Measurements from ENCODE around the gene DGKZ. TPM values are rescaled to one million over a fixed set of nuclear protein-coding genes. Genes with fewer than 3 reads are reported as not detected.

Gene DGKZ
- total RNA-seq, 1 experiment from 2014 or later, result 68.9 TPM

DNA sequence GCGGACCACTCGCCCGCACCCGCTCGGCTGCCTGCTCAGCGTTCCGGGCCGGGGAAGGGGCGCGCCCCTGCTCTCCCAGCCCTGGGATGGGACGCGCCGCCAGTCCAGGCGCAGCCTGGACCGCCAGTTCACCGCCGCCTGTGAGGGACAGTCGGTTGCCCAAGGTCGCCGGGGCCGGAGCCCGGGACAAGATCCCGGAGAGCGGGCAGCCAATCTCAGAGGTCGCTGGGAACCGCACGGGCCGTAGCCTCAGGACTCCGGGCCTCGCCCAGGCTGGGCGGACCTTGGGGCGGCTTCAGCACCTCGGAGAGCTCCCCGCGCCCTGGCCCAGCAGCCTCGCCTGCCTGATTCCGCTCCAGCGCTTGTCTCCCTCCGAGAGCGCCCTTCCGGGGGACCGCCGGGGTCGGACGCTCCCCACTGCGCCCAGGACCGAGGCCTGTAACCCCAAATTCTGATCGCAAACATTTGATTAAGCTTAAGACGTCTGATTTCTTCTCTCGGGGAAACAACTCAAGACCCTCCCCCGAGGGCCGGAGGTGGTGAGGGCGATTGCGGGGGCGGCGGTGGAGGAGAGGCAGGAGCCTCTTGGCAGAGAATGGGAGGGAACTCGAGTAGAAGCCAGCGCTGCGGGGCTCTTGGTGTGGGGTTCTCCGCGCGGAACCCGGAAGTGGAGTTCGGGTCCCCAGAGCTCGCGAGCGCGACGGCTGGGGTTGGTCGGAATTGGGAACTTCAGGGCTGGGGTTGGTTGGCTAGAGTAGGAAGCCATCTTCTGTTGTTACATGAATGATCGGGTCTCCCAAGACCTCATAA, 45.4 kb downstream of the DGKZ start:
- Histone ChIP-seq H2BK15ac (ENCODE audit: low read depth, low read length) (no peak overlapping the region), H3K23me2 (ENCODE audit: insufficient read length, low read depth, low read length, poor library complexity, severe bottlenecking) (peaks cover 15% of the 10 kb centered on the region), H3K56ac (ENCODE audit: insufficient read length, low read depth, low read length) (no peak overlapping the region), H2AFZ (ENCODE audit: low read length) (no peak overlapping the region), H2BK12ac (ENCODE audit: insufficient read length, low read depth, low read length) (no peak overlapping the region), H4K91ac (ENCODE audit: insufficient read length, low read depth, low read length) (no peak overlapping the region), H3K23ac (ENCODE audit: insufficient read length, low read depth, low read length) (no peak overlapping the region), H3K79me2 (ENCODE audit: insufficient read depth, low read length) (no peaks in the 10 kb centered on the region), H4K5ac (ENCODE audit: insufficient read length, low read depth, low read length) (no peak overlapping the region), H3K9ac (ENCODE audit: extremely low read depth, insufficient read length, low read length) (no peak overlapping the region), H3K4me2 (ENCODE audit: insufficient read depth, insufficient read length, low read length) (peak overlapping the region; percentile 70), H3K27ac (ENCODE audit: insufficient read length, low read depth, low read length) (no peak overlapping the region), H2BK20ac (ENCODE audit: low read depth, low read length, poor library complexity, severe bottlenecking) (no peak overlapping the region), H3K4me1 (ENCODE audit: insufficient read depth, low read length) (peaks cover 3% of the 10 kb centered on the region; the same call in 1 of the 2 replicates), H3K9me3 (ENCODE audit: control insufficient read depth, low read depth, low read length) (no peaks in the 10 kb centered on the region), H4K8ac (replicated peaks; ENCODE audit: insufficient read length, low read depth, low read length) (no peak overlapping the region), H2BK5ac (ENCODE audit: insufficient read length, low read length) (no peak overlapping the region), H3K27me3 (ENCODE audit: insufficient read depth, low read length) (peaks cover 20% of the 10 kb centered on the region; the same call in 1 of the 2 replicates), H3K18ac (ENCODE audit: insufficient read length, low read depth, low read length) (no peak overlapping the region), H3K79me1 (ENCODE audit: insufficient read depth, low read depth, low read length, poor library complexity, severe bottlenecking) (no peaks in the 10 kb centered on the region), H3T11ph (ENCODE audit: low read length) (no peak overlapping the region), H3K14ac (ENCODE audit: insufficient read depth, low read length) (no peak overlapping the region), H3K4ac (ENCODE audit: low read depth, low read length) (no peak overlapping the region), H2BK120ac (ENCODE audit: low read depth, low read length, poor library complexity, severe bottlenecking) (no peak overlapping the region), H4K20me1 (ENCODE audit: control insufficient read depth, insufficient read depth, insufficient read length) (no peaks in the 10 kb centered on the region), H2AK5ac (ENCODE audit: insufficient read length, low read length) (no peak overlapping the region)
- H3K36me3 Mint-ChIP-seq (ENCODE audit: insufficient read depth in 1 of 3, low read depth in 3 of 3), result peaks cover 0 to 11% (median 10%) of the 10 kb centered on the region in 3 experiments; a peak in 6 of 7 replicates
- no CpG with 5 or more reads among the region's 71 CpGs for WGBS (ENCODE audit: extremely low coverage, insufficient read length, low lambda C conversion rate)
- H3K4me3 Mint-ChIP-seq, result peak overlapping the region; percentile 78
- TF ChIP-seq, protein P1, sequence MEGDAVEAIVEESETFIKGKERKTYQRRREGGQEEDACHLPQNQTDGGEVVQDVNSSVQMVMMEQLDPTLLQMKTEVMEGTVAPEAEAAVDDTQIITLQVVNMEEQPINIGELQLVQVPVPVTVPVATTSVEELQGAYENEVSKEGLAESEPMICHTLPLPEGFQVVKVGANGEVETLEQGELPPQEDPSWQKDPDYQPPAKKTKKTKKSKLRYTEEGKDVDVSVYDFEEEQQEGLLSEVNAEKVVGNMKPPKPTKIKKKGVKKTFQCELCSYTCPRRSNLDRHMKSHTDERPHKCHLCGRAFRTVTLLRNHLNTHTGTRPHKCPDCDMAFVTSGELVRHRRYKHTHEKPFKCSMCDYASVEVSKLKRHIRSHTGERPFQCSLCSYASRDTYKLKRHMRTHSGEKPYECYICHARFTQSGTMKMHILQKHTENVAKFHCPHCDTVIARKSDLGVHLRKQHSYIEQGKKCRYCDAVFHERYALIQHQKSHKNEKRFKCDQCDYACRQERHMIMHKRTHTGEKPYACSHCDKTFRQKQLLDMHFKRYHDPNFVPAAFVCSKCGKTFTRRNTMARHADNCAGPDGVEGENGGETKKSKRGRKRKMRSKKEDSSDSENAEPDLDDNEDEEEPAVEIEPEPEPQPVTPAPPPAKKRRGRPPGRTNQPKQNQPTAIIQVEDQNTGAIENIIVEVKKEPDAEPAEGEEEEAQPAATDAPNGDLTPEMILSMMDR (conservative IDR thresholded peaks at IDR 0.05), result no peak
- no peaks in the 10 kb centered on the region for H3K9me3 Mint-ChIP-seq
- DNase-seq, result peak; percentile 92
- peaks cover 31 to 36% of the 10 kb centered on the region in 2 experiments for H3K4me1 Mint-ChIP-seq
- no peak overlapping the region; a peak in 1 of 7 replicates for H3K27ac Mint-ChIP-seq
- peaks cover 56% of the 10 kb centered on the region for H3K27me3 Mint-ChIP-seq (ENCODE audit: low read depth)
